GM19452 (cell line): ENCODE results near the gene TMEM184A.

Source experiments
- ATAC-seq: cut with Tn5 transposase; IDR thresholded peaks from one replicate; pipeline ENCODE4 v1.9.1; 2021; ENCODE audit not compliant: unreplicated experiment

Gene TMEM184A

DNA sequence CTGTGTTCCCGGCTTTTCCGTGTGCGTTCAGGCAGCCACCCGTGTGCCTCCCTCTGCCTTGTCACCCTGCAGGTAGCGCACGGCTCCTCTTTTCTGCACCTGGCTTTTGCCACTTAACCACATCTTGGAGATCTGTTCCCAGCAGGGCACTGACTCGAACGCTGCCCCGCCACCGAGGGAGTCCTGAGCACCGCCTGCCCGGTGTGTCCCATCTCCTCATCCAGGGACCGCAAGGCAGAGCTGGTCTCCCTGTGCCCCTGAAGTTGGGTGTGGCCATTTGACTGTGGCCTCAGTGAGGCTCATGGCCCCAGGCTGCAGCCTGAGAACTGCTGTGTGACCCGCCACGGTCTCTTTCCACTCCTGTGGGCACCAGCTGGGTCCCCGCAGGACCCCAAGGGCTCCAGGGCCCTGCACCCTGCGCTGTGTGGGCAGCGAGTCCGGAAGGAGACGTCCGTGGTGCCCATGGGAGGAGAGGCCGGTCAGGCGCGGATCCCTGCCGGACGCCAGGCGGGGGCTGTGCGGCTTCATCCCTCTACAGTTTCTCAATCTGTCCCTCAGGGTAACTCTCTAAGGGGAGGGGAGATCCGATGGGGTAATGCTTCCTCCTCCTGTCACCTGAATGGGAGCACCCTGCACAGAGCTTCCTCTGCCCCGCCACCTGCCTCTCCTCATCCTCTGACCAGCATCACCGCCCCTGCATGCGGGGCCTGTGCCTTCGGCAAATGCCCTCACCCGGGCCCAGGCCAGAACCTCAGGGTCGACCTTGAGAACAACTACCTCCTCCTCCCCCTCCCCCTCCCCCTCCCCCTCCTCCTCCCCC, 50.1 kb downstream of the TMEM184A start:
- no peak for ATAC-seq

DNA sequence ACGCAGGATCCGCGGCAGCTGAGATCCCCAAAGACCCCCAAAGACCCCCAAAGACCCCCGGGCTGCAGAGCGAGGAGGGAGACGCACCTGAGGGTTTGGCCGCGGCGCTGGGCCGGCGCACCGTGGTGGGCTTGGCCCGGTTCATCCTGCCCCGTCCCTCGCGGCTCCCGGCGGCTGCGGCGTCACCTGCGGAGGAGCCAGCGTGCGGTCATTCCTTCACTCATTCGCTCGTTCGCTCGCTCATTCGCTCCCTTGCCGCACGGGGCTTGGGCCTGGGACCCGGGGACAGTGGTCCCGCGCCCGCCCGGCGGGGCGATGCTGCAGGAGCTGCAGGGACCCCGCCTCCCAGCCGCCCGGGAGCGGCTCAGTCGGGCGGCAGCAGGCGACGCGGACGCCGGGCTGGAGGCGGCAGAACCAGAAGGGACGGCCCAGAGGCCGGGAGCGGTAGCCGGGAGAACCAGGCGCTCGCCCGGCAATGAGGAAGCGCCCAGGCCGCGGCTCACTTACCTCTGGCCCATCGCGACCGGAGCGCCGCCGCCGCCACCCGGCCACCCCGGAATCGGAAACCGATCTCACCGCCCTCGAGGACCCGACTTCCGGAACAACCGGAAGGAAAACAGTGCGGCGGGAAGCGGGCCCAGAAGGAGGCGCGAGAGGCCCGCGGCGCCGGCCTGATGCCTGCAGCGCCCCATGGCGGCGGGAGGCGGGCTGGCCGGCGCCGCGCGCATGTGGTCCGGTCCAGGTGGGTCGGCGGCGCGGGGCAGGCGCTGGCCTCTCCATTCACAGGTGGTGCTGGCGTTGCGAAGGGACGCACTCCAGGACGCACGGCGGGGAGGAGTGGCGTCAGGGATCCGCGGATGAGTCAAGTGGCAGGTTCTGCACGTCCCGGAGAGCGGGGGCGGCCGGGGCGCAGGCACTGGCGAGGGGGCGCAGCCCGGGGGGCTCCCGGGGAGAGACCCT, 51.9 kb downstream of the TMEM184A start, which contains the start of gene INTS1:
Gene INTS1, minus strand, starts transcription at position 574 of the 960 bp plus-strand sequence. Its CDS starts 429 bp downstream, at position 145.
- ATAC-seq: peak; percentile 85

DNA sequence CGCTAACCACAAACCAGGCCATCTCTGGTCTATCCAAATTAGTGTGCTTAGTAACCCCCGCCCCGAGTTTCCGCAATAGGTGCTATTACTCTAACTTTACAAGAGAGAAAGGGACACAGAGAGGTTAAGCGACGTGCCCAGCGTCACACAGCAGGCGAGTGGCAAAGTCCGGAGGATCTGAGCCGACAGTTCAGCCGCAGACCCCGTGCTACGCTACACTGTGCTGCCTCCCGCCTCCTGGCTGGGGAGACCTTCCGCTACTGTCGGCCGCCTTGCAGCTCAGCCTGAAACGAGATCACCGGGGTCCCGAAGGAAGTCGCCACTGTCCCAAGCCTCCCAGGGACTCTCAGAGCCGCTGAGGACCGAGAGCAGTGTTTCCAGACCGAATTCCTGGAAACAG, 52.6 kb downstream of the TMEM184A start:
- no peak for ATAC-seq

DNA sequence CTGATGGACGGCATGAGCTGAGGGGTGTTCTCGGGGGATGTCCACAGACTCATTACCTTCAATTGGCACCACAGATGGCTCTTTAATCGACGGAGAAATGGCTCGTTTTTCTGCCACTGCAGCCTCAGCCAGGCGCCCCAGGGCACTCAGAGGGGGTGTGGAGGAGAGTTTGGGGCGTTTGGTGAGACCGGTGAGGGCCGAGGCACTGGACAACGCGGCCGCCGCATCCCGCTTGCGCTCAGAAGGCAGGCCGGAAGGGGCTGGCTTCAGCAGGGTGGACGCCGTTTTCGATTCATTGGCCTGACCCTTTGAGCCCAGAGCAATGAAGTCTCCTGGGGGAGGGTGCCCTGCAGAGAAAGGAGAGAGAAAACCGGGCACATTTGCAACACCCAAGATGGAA, 53.2 kb downstream of the TMEM184A start:
- ATAC-seq: no peak

DNA sequence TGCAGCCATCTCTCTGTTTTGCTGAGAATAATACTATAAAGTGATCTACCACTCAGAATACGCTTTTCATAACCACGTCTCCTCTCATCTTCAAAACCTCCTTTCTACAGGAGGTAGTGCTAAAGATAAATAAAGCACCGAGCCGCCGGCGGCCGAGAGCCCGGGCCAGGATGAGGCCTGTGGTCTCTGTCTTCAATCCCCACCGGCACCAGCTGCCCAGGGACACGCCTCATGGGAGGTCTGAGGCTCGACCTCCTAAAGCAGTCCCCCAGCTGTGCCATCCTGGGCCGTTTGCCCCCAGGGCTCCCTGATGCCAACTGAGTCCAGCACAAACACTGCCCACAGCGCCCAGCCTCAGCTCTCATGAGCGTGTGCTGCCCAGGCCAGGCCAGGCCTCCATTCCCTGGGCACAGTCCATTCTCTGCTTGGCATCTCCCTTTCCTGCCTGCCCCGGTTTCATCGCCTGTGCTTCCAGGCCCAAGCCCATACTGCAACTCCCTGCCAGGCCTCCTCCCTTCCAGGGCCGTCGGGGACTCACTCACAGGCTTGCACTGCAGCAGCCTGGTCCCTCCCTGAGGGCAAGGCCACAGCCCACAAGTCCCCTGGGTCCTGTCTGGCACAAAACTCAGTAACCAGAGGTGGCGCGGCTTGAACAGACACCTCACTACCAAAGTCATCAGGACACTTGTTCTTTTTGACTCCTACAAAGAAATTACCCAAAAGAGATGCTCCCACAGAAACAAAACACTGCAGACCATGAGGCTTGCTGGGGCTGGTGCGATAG, 54.3 kb downstream of the TMEM184A start:
- no peak for ATAC-seq

DNA sequence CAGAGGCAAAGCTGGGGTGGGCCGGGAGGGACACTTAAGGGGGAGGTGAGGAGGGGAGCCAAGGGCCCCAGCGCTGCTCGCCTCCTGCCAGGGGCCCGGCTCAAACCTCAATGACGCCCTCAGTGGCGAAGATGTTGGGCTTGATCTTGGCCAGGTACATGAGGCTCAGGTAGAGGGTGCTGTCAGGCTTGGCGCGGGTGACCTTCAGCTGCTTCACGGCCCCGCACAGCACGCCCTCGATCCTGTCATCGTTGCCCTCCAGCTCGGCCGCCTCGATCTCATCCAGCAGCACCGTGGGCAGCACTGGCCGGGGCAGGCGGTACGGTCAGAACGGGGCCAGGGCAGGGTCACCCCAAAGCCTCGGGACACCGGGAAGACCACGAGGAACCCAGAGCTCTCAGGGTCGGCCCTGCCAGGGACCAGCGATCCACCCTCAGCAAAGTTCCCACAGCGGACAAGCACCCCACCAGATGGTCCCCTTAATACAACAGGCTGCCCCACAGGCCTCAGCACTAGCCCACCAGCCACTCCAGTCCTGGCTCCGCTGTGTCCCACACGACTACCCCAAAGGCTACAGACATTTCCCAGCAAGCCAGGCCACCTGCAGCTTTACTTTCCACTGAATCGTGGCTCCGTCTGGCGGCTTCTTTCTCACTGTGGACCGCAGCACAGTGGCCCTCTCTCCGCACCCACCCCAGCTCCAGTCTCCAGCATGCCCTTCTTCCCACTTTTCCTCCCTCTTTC, 55.8 kb downstream of the TMEM184A start:
- no peak for ATAC-seq

DNA sequence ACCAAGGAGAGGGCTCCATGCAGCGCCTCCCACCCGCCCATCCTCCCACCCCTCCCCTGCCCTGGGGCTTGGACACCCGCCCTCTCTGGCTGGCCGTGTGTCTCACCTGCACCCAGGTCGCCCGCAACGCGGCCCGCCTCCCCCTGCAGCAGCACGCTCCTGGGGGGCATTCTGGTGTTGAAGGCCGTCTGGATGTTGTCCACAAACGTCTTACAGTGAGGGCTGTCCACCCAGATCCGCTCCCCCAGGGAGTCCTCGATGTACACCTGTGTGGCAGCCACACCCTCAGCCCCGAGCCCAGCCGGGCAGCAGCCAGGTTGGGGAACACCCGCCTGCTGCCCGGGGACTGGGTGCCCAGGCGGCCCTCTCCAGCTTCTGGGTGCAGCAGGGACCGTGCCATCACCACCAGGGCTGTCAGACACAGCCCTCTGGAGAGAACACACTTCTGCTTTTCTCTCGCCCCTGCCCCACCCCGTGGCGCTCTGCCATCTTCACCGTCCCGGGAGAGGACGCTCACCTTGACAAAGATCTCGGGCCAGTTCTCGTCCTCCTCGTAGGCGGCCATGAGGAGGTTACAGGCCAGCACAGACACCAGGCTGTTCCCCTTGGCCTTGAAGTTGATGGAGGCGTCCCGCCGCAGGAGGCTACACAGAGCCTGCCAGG, 56.5 kb downstream of the TMEM184A start:
- ATAC-seq: no peak

DNA sequence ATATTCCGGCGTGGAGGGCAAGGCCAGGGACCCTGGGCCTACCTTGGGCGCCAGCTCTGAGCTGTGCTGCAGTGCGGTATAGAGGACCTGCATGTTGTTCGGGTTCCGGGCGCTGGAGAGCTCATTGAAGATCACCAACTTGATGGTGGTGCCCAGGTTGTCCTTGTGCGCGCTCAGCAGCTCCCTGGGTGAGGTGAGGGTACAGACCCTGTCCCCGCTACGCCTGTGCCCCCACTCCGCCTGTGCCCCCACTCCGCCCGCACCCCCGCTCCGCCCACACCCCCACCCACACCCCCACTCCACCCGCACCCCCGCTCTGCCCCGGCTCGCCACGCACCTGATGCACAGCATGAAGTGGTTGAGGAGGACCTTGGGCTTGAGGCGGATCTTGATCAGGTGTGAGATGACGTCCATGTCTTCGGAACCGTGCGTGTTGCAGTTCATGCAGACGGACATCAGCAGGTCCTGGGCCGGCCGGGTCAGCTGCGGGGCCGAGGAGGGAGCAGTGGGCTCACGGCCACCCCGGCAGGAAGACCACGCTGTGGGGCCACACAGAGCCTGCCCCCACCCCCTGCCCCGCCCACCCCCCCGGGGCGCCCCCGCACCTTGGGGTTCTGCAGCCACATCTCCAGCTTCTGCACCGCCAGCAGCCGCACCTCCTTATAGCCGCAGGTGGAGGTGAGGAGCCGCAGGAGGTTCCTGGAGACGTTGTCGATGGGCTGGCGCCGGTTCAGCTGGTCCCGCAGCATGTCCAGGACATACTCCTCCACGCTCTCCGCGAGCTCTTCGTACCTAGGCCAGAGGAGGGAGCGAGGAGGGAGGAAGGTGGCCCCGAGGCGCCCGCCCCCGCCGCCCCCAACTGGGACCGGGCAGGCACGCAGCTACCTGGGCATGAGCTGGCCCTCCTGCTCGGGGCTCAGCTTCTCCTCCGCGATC, 57.4 kb downstream of the TMEM184A start:
- no peak for ATAC-seq

DNA sequence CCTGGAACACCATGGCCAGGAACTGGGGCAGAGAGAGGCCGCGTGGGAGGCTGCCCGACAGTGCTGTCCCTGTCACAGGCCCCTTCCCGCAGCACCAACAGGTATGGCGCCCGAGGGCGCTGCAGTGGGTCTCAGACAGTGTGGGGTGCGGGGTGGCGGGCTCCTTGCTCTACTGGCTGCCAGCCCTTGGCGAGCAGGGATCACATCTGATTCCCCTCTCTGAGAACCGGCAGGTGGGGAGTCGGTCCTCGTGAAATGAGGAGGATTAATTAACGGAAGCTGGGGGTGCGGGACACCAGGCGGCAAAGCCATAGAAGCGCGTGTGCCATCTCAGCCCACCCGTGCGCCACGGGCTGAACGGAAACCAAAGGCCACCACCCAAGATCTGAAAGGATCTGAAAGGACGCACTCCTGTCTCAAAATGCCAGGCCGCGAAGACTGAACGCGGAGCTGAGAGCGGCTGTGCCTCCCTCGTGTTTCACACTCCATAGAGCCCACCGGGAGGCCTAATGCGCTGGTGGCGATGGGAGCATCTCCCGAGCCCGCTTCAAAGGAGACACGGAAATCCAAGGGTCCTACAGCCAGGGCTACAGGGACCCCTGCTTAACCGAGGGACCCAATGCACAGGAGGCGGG, 58.6 kb downstream of the TMEM184A start:
- no peak for ATAC-seq

DNA sequence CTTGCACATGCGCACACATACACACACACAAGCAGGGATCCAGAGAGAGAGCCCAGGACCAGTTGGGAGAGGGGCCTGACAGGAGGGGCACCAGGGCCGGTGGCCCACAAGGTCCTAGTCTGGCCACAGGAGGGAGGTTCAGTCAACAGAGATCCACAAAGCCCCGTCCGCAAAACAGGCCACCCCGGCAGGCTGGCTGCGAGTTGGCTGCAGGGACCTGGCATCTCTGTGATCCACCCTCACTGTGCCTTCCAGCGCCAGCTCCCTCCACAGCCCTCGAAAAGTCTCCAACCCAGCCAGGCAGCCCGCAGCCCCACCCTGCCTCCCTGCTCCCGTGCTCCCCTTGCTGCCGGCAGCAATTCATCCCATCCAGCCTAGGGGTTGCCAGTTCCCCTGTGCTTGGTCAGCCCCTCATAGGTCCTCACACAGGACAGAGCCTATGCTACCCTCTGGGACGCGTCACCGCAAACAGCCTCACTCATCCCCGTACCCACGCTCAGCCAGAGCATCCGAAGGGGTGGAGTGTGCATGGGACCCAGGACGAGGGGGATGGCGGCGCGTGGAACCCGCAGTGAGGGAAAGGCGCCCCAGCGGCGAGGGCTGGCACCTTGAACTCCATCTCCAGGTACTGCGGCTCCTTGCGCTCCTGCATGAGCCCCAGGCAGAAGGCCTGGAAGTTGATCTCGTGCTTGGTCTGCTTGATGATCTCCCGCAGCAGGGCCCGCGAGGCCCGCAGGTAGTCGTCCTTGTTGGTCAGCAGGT, 59.3 kb downstream of the TMEM184A start:
- ATAC-seq: no peak

DNA sequence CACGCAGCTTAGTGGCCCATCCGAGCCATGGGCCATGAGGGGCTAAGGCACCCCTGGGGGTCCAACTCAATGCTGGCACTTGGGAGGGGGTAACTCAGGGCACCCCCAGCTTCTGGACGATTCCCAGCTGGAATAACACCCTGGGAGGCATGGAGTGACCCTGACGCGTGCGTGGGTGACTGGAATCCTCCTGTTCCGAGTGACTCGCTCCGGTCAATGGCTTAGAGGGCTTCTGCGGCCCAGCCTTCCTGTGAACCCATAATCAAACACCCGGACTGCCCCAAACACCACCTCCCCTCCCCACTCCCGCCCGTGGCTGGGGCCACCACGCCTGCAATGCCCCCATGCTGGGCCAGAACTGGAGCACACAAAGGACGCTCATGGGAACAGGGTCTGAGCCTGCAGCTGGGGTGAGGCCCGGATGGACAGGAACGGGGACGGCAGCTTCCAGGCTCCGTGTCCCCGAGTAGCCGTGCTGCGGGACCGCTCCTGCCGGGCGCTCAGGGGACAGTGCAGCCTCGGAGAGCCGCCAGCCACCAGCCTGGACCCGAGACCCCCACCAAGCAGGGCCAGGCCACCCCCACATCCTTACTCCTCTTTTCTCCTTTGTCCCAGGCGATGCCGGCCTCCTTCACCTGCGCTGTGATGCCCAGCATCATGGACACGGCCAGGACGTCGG, 60.3 kb downstream of the TMEM184A start:
- no peak for ATAC-seq

DNA sequence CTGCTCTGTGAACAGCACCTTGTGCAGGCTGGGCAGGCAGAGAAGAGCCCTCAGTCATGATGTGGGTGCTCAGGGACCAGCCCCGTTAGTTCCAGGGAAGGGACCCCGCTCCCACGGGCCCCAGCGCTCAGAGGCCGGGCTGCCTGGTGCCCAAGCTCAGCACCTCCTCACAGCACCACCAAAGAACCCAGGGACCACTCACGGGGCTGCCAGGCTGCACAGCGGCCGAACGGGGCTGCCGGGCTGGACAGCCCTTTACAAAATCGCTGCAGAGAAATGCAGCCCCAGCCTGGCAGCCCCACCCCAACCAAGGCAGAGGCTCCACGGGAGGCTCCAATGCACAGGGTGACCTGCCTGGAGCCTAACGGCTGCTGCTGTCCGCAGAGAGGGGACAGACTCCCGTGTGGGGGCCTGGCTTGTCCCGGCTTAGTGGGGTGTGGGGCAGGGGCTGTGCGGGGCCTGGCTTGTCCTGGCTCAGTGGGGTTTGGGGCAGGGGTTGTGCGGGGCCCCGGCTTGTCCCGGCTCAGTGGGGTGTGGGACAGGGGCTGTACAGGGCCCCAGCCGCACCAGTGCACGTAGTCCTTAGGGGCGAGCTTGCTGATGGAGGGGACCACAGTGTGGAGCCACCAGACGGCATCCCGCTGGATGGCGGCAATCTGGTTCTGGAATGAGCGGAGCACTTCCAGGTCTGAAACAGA, 61.0 kb downstream of the TMEM184A start:
- ATAC-seq: no peak

DNA sequence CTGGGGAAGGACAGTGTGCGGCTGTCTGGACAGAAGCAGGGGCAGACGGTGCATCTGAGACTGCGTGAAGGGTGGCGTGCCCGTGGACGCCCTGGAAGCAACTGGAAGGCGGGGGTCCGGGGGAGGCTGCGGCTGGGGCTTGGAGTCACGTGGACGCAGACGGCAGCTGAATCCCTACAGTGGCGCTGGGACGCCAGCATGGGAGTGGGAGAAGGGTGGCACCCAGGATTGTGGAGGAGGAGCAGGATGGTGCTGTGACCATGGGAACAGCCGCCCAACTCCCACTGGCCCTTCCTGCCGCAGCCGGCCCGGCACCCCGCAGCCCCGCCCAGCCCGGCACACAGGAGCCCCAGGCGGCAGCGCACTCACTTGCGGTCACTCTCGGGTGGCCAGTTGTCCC, 61.6 kb downstream of the TMEM184A start:
- no peak for ATAC-seq

DNA sequence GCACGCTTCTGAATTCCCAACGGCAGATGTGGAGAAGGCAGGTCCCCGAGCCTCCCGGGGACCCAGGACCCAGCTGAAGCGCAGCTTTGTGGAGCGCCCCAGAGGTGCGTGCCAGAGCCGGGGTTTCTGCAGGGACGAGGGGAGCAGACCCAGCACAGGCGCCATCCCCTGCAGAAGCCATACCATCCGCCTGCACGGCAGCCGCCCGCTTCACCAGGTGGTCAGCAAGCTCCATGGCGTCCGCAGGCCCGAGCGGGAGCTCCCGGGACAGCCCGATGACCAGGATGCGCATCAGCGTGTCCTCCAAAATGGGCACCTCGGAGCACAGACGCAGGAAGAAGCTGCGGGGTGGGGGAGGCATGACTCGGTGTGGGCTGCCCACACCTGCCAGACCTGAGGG, 62.4 kb downstream of the TMEM184A start:
- no peak for ATAC-seq

DNA sequence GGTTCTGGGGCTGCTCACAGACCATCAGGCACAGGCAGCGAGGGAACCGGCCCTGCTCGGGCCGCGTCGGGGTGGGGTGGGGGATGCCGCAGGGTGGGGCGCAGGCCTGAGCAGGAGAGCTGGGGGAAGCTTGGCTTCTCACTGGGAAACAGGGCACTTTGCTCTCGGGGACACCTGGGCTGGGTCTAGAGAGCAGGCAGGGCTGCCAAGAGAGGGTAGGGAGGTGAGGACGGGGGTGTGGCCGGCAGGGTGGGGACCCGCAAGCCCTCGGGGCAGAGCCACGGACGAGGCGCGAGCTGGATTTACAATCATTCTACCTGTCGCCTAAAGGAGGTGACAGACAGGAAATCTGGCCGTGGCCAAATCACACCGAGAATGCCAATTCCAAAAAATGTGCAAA, 62.9 kb downstream of the TMEM184A start:
- ATAC-seq: no peak

DNA sequence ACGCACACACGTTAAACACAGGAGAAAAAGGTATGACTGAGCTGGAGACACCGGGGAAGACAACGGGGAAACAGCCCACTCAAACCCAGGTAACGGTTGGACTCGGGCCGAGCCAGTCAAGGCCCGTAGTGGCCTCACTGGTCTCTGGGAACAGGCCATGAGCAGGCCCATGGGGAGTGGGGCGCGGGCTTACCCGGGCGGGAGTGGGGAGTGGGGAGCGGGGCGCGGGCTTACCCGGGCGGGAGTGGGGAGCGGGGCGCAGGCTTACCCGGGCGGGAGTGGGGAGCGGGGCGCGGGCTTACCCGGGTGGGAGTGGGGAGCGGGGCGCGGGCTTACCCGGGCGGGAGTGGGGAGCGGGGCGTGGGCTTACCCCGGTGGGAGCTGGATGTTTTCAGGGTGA, 63.4 kb downstream of the TMEM184A start:
- no peak for ATAC-seq
